Adrenal gland (tissue), 12 donors: ENCODE results near the gene RAMAC. TPM values are rescaled to one million over a fixed set of nuclear protein-coding genes. Genes with fewer than 3 reads are reported as not detected.

Experiments used
- DNase-seq, 7 donors: peaks; one replicate each; pipeline ENCODE4 v3.0.0-alpha.2; 2019 to 2020
- H3K27ac ChIP-seq, 5 donors: fragments of 200-600 bp; sonication (generic) in 4 of 5; 1 replicate in 3 of 5; 2 replicates in 2 of 5; pipeline versions ENCODE4 v1.5.1 to v1.8.0; 2016 to 2020; ENCODE audit warnings: mild to moderate bottlenecking in 1 of 5
- H3K27me3 ChIP-seq: fragments of 200-600 bp; 2 replicates; pipeline ENCODE4 v1.8.0; 2021
- H3K36me3 ChIP-seq, 2 donors: fragments of 200-600 bp; replicated peaks in 1 of 2; 1 replicate in 1 of 2; 2 replicates in 1 of 2; pipeline versions ENCODE4 v1.5.1 to v1.8.0; 2018 to 2022
- H3K4me1 ChIP-seq, 2 donors: fragments of 200-600 bp; replicated peaks in 1 of 2; 1 replicate in 1 of 2; 2 replicates in 1 of 2; pipeline versions ENCODE4 v1.5.1 to v1.8.0; 2018 to 2021
- H3K4me3 ChIP-seq, 4 donors: fragments of 200-600 bp; sonication (generic) in 3 of 4; one replicate each; pipeline ENCODE4 v1.5.1; 2016 to 2018
- H3K9me3 ChIP-seq, 3 donors: fragments of 200-600 bp; sonication (generic) in 1 of 3; replicated peaks in 1 of 3; 1 replicate in 2 of 3; 2 replicates in 1 of 3; pipeline versions ENCODE4 v1.5.1 to v1.8.0; 2016 to 2021
- POLR2A ChIP-seq, 2 donors: fragments of 450-650 bp; IDR thresholded peaks; one replicate each; pipeline ENCODE4 v1.6.1; 2017; ENCODE audit warnings: antibody characterized with exemption in 2 of 2, mild to moderate bottlenecking in 2 of 2, moderate library complexity in 1 of 2
- WGBS, 4 donors: extraction: QIAGEN DNeasy Blood & Tissue Kit in 2 of 4; methylation state at CpG; one replicate each; pipeline versions ENCODE4 v1.1.5 to v1.1.7; 2013 to 2017; 5-methylcytosine and 5-hydroxymethylcytosine counted together
- intact Hi-C, 2 donors: fragments of 100-400 bp; cut with DNase I; formaldehyde crosslinking; loops; one replicate each; pipeline versions ENCODE4 v1.14.1 to v1.15.0; 2022 to 2023
- polyA plus RNA-seq, 3 donors: library from polyadenylated mRNA; stranded (reverse); fragments of 200-250 nt in 2 of 3; fragments of 350-450 nt in 1 of 3; fragmentation: Illumina TruSeq in 1 of 3; extraction: RNeasy Lipid Tissue Mini Kit (QIAGEN cat#74804) in 1 of 3; gene quantifications; one replicate each; pipeline ENCODE4 v1.2.3, GENCODE V29; 2013 to 2014
- total RNA-seq, 9 donors: library from RNA; depleted of rRNA in 4 of 9; stranded (reverse); fragments of >200 nt in 4 of 9; fragments of 120-200 nt in 1 of 9; fragmentation: NEBNext Ultra II Directional in 1 of 9; extraction: Animal tissue kit (Norgen Biotek cat#: 25700) in 1 of 9; gene quantifications; one replicate each; pipeline versions ENCODE4 v1.1.0 to v1.2.4, GENCODE V29; 2013 to 2023
- TF ChIP-seq, protein P1 (sequence below), 6 experiments: fragments of 450-650 bp in 4 of 6; fragments of 200-600 bp in 2 of 6; sonication (generic) in 1 of 6; IDR thresholded peaks; 1 replicate in 5 of 6; 2 replicates in 1 of 6; pipeline versions ENCODE4 v1.5.1 to v1.8.0; 2016 to 2021; ENCODE audit warnings: antibody characterized with exemption in 6 of 6, mild to moderate bottlenecking in 2 of 6, moderate library complexity in 1 of 6
- donor health status: healthy with polysubstance abuse.
- donor health status: Bipolar disorder and iron deficiency.
- donor health status: DM: yes; HTN: yes; CAD: no.
- donor health status: DM: no; HTN: no; CAD: no.
- donor health status: DM: no; HTN: no; CAD: no.
- donor health status: DM: yes; HTN: yes; CAD: no.

Gene RAMAC
- total and polyA plus RNA-seq, 12 donors: 12.7 to 80.0 (median 21.7) TPM

DNA sequence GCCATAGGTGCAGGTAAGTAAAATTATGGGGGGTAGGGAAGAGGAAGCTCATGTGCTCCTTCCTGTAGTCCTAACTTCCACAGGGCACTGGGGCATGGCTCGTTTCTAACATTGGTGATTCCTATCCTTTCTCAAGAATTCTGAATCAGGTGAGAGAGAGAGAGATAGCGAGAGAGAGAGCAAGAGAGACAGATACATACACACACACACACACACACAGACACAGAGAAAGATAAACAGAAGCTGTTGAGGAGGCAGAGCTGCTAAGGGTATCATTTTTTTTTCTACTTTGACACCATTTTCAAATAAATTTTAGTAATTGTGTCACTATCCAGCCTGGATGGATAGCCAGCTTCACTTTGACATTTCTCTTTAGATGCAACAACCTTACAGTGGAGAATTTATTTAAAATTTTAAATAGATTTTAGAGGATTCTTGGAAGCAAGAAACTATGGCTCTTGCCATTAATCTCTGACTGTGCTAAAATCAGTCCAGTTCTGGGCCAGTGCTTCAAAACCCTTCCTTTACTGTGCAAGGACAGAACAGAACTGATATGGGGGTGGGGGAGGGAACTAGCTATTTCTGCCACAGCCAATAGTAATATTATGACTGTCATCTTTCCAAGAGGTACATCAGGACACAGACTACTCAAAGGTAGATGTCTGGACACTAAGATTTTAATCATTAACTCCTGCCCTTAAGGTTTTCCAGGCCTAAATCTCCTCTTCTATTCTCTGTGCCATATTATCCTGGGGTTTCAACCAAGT lies 14.6 kb upstream of the RAMAC start:
- H3K4me1 ChIP-seq: peaks cover 20 to 24% of the 10 kb centered on the region in 2 donors
- intact Hi-C loops: no loop called here
- H3K9me3 ChIP-seq: no peaks in the 10 kb centered on the region
- no peaks in the 10 kb centered on the region for H3K27me3 ChIP-seq
- no peak overlapping the region for H3K4me3 ChIP-seq
- DNase-seq: peak in 1 of 7 donors; percentile 27
- 55 to 74% (median 59%) methylated on average over 2 of the region's 2 CpGs for WGBS, 4 donors
- no peak for TF ChIP-seq POLR2A (IDR thresholded peaks at IDR 0.05)
- TF ChIP-seq, protein P1, sequence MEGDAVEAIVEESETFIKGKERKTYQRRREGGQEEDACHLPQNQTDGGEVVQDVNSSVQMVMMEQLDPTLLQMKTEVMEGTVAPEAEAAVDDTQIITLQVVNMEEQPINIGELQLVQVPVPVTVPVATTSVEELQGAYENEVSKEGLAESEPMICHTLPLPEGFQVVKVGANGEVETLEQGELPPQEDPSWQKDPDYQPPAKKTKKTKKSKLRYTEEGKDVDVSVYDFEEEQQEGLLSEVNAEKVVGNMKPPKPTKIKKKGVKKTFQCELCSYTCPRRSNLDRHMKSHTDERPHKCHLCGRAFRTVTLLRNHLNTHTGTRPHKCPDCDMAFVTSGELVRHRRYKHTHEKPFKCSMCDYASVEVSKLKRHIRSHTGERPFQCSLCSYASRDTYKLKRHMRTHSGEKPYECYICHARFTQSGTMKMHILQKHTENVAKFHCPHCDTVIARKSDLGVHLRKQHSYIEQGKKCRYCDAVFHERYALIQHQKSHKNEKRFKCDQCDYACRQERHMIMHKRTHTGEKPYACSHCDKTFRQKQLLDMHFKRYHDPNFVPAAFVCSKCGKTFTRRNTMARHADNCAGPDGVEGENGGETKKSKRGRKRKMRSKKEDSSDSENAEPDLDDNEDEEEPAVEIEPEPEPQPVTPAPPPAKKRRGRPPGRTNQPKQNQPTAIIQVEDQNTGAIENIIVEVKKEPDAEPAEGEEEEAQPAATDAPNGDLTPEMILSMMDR (IDR thresholded peaks at IDR 0.05): no peak
- H3K27ac ChIP-seq: peak overlapping the region in 3 of 5 donors; percentile 54 to 73 (median 65)
- no peaks in the 10 kb centered on the region for H3K36me3 ChIP-seq

DNA sequence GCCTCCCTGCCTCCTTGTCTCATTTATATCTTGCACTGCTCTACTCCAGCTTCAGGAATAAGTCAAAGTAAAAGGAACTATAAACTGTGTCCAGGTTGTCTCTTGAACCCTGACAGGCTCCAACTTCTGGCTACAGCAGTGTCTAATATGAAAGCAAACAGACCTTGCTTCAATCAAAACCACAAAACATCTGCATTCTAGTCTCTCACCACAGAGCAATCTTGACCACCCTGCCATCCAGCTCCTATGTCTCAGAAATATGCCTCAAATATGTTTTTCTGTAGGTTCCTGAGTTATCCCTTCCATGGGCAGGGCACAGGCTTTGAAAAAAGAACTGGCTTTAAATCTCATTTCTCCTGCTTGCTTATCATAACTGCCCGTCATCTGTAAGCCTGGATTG lies 13.0 kb upstream of the RAMAC start:
- no peak for DNase-seq
- intact Hi-C loops: no loop called here

DNA sequence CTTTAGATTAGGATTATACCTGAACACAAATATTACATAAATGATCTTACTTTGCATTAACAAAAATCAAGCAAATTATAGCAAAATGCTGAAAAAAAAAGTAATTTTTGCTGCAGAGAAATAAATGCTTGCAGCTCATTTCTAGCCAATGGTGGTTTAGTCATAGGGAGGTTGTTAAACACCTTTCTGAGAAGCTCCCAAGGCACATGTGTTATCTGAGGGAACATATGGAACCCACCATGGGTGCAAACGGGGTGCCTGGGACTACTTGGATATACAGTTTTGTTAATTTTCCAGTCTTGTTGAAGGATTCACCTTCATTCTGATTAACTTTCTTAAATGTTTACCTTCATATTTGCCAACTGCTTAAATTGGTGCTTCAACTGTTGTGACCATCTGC lies 8.9 kb upstream of the RAMAC start:
- no peaks in the 10 kb centered on the region for H3K4me1 ChIP-seq
- WGBS, 4 donors: 81 to 94% (median 92%) methylated on average over 1 of the region's 1 CpG
- no peak overlapping the region for H3K27ac ChIP-seq
- H3K36me3 ChIP-seq: no peaks in the 10 kb centered on the region
- no peaks in the 10 kb centered on the region for H3K27me3 ChIP-seq
- no peak for DNase-seq
- intact Hi-C loops: no loop called here
- TF ChIP-seq, protein P1 (IDR thresholded peaks at IDR 0.05): no peak
- no peak for TF ChIP-seq POLR2A (IDR thresholded peaks at IDR 0.05)
- H3K4me3 ChIP-seq: no peak overlapping the region
- H3K9me3 ChIP-seq: no peaks in the 10 kb centered on the region

More for the DNA sequence above, 13.0 kb upstream of the RAMAC start:
- WGBS, 4 donors: 82 to 97% (median 93%) methylated on average over 1 of the region's 1 CpG
- H3K27ac ChIP-seq: no peak overlapping the region
- no peak for TF ChIP-seq POLR2A (IDR thresholded peaks at IDR 0.05)
- TF ChIP-seq, protein P1 (IDR thresholded peaks at IDR 0.05): no peak
- no peaks in the 10 kb centered on the region for H3K27me3 ChIP-seq
- peaks cover 20 to 24% of the 10 kb centered on the region in 2 donors for H3K4me1 ChIP-seq
- H3K4me3 ChIP-seq: no peak overlapping the region
- H3K36me3 ChIP-seq: no peaks in the 10 kb centered on the region
- H3K9me3 ChIP-seq: no peaks in the 10 kb centered on the region

DNA sequence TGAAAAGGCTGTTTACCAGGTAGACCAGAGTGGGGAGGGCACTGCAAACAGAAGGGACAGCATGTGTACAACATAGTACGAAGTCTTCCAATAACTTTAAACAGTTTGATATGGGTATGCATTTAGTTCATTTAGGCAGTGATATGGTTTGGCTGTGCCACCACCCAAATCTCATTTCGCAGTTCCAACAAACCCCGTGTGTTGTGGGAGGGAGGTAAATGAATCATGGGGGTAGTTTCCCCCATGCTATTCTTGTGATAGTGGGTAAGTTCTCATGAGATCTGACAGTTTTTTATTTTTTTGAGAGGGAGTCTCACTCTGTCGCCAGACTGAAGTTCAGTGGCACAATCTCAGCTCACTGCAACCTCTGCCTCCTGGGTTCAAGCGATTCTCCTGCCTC lies 7.6 kb upstream of the RAMAC start:
- H3K27ac ChIP-seq: no peak overlapping the region
- TF ChIP-seq, protein P1 (IDR thresholded peaks at IDR 0.05): no peak
- TF ChIP-seq POLR2A (IDR thresholded peaks at IDR 0.05): no peak
- H3K4me3 ChIP-seq: no peak overlapping the region
- DNase-seq: no peak
- intact Hi-C loops: no loop called here
- H3K4me1 ChIP-seq: no peaks in the 10 kb centered on the region
- WGBS, 4 donors: 91 to 96% (median 94%) methylated on average over 5 of the region's 5 CpGs
- no peaks in the 10 kb centered on the region for H3K9me3 ChIP-seq
- H3K36me3 ChIP-seq: no peaks in the 10 kb centered on the region
- H3K27me3 ChIP-seq: no peaks in the 10 kb centered on the region
